Amygdala (tissue), 56 donors: ENCODE data around the gene SEMA3A.
A peak's percentile ranks its signal among the peaks of the same experiment; 100 is the strongest.
"Not testable (repeated sequence)": the region's sequence is repeated elsewhere in the genome, so short reads cannot be mapped to it uniquely, and the experiment has no call there.

Source experiments
- DNase-seq, 56 donors: peaks; one replicate each; lab custom pipeline; 2025; lab: John Stamatoyannopoulos, UW

The SEMA3A gene

DNA sequence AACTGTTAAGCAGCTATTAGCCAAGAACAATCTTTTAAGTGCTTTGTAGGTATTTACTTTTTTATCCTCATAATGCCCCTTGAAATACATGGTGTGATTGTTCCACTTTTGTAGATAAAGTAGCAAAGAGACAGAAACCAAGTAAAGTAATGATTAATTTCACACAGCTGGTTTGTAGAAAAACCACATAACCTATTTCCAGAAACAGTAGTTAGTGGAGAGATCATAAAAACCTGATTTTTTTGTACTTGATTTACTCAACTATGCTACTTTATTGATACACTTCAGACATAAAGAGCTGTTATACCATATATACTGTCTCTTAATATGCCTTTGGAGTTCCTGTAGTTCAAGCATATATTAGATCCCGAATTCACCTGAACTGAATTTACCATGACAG, 118.4 kb downstream of the SEMA3A start:
- no peak for DNase-seq

DNA sequence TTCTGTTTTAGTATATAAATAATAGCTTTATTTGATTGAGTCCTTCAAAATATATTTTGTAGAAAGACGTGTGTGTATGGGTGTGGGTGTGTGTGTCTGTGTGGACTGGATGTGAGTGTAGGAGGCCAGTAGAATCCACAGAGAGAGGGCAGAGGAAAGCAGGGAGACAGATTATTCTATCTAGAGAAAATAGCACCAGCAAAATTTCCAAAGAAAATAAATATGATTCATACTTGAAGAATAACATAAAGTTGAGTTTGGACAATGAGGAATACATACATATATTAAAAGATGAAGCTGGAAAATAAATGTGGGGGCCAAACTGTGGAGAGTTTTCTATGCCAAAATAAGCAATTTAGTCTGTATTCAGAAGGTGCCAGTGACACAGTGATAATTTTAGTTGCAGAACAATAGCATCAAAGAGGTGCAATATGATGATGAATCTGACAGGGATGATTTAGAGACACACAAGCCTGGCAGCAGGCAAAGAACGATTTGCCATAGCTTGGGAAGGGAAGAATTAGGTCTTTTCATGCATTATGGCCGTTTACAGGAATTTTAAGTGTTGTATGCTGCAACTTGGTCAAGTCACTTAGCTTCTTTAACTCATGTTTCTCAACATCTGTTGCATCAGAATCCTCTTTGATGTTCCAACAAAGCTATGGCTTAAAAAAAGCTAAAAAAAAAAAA, 121.3 kb downstream of the SEMA3A start:
- DNase-seq, result no peak

DNA sequence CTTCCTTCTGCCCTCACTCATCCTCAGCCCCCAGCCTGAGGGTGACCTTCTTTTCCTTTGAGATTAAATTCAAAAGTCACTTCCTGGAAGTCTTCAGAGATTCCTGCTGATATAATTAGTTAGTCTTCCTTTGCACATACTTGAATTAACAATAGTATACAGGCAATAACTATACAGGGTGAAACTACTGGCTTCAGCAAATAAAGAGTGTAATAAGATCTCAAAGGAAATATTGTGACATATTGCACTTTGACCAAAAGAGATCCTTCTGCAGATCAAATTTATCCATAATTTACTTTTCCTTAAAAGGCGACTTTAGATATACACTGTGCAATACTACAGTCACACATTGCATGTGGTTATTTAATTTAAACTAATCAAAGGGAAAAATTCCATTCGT, 123.8 kb downstream of the SEMA3A start:
- no peak for DNase-seq

DNA sequence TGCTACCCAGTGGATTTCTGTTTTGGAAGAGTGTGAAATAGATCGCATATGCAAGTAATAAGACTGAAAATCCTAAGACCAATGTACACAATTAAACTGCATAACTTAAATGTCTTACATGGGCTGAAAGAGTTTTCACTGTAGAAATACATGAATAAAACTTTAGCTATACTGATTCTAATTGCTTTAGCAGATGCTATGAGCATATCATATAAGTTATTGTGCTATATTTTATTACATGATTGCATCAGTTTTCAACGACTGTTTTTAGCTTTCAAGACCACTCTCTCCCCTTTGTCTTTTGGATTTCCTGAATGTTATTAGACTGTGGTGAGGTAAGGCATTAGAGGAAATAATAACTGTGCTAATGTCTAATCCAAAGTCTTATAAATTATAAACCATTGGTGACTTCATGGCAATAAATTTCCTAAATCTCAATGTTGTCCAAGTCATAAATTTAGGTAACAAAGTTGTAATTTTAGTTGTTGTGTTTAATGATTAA, 124.5 kb downstream of the SEMA3A start:
- DNase-seq, result no peak

DNA sequence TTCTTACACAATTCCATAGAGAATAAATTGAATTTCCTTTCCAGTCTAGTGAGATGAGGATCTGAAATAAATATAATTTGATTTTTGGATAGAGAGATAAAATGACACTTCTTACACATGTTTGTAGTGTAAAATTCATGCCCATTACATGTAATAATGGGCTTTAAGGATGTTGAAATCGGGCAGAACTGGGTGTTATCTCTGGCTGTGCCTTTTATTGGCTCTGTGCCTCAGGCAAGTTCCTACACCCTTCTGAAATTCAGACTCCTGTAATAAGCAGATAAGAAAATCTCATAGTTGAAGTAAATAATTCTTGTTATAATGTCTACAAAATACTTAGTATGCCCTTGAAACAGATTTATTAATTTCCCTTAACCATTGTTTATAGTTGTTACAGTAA, 125.6 kb downstream of the SEMA3A start:
- no peak for DNase-seq

DNA sequence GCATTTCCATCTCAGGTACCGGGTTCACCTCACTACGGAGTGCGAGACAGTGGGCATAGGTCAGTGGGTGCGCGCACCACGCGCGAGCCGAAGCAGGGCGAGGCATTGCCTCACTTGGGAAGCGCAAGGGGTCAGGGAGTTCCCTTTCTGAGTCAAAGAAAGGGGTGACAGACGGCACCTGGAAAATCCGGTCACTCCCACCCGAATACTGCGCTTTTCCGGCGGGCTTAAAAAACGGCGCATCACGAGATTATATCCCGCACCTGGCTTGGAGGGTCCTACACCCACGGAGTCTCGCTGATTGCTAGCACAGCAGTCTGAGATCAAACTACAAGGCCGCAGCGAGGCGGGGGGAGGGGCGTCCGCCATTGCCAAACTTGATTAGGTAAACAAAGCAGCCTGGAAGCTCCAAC, 132.1 kb downstream of the SEMA3A start:
- not testable (repeated sequence) for DNase-seq

DNA sequence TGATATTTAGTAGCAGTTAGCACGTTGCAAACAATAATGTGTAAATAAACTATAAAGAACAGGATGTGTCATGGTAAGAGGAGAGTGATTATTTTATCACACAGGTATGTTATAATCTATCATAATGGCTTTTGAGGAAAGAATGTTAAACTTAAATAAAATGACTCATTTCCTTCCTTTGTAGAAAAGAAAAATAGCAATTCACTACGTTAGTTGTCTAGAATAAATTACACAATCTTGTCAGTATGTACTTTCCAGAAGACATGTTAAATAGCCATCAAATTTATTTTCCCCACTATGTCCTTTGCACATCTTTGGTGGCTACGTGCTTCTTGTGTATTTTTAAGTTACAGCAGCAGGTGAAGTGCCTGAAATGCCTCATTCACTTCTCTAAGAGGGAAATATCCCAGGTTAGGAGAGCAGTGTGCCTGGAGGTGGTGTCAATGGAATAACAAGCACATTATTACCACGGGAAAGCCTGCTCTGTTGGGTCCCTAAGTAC, 133.8 kb downstream of the SEMA3A start:
- DNase-seq, result no peak

- no peak for DNase-seq
Observed at GRCh38 chr7:84060000-84060399, 134.6 kb downstream of the SEMA3A start.

GRCh38 chr7:84058311-84059076, 136.1 kb downstream of the SEMA3A start:
- DNase-seq, result no peak

GRCh38 chr7:84057576-84057975, 137.0 kb downstream of the SEMA3A start:
- no peak for DNase-seq

DNA sequence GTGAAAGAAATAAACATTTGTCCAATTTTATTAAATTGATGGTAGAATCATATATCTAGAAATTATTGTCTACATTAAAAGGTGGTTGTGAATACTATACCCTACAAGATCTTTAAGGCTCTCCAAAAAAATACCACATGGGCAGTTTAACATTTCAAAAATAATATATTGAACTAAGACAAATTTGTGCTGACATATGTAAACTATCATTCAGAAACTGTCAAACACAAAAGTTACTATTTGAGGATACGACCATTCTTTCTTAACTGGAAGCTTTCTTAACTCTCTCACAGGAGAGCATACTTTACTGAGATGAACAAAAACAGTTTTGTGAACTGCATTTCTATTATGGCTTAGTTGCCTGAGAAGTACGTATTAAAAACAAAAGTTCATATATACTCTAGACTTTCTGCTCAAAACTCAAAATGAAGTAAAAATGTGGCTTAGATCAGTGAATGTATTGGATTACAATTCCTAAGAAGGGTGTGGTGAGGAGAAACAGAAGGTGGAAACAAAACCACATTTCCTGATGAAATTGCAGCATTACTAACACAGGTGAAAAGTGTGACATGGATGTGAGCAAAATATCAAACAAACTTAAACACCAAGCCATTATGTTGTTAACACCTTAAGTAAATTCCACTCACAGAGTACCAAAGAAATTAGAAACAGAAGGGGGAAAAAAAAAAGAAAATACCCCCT, 138.5 kb downstream of the SEMA3A start:
- DNase-seq, result no peak

DNA sequence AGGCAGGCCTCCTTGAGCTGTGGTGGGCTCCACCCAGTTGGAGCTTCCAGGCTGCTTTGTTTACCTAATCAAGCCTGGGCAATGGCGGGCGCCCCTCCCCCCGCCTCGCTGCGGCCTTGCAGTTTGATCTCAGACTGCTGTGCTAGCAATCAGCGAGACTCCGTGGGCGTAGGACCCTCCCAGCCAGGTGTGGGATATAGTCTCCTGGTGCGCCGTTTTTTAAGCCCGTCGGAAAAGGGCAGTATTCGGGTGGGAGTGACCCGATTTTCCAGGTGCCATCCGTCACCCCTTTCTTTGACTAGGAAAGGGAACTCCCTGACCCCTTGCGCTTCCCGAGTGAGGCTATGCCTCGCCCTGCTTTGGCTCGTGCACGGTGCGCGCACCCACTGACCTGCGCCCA, 139.4 kb downstream of the SEMA3A start:
- not testable (repeated sequence) for DNase-seq

- DNase-seq, result no peak
Observed at GRCh38 chr7:84049071-84049836, 145.3 kb downstream of the SEMA3A start.

- DNase-seq, result no peak
Observed at GRCh38 chr7:84047085-84047484, 147.5 kb downstream of the SEMA3A start.

DNA sequence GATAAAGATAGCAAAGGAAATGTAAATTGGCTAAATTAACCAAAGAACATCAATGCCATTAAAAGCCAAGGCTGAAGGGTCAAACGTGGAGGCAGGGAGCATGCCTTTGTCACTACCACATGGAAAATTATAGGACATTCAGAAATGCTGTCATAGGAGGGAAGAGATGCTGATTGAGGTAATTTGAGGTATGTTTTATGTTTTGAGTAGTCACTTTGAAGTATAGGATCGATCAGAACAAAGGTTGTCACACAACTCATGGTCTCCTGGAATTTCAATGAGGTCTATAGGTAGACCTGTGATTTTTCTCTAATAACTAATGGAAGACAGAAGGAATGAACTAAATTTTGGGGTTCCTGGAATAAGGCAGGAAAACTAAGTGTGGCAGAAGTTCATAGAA, 149.8 kb downstream of the SEMA3A start:
- DNase-seq, result no peak

DNA sequence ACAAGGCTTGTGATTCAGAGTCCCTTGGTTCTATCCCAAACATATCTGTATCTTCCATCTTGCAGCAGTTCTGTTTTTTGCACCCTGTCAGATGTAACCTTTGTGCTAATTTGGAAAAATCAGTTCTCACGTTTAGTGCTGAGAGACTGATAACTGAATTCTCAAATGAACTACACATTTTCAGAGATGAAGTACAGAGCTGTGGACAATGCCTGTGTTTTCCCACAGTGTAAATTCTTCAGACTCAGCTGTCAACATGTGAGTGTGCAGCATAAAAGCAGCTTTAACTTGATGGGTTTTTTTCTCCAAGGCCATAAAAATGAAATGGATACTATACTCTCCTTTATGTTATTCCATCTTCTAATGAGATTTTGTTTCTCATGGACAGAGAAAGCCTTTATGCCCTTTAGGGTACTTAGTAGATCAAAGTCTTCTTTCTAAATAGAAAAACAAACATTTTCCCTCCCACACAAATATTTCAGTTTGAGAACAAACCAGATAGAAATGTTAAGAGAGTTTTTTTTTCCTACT, 150.9 kb downstream of the SEMA3A start:
- DNase-seq, result no peak

- DNase-seq, result no peak
Observed at GRCh38 chr7:84042110-84042539, 152.5 kb downstream of the SEMA3A start.

- DNase-seq, result no peak
Observed at GRCh38 chr7:84041649-84042048, 152.9 kb downstream of the SEMA3A start.

- peak in 42 of 56 donors; percentile 1 to 57 (median 15) for DNase-seq
Observed at GRCh38 chr7:84040355-84040754, 154.2 kb downstream of the SEMA3A start.

DNA sequence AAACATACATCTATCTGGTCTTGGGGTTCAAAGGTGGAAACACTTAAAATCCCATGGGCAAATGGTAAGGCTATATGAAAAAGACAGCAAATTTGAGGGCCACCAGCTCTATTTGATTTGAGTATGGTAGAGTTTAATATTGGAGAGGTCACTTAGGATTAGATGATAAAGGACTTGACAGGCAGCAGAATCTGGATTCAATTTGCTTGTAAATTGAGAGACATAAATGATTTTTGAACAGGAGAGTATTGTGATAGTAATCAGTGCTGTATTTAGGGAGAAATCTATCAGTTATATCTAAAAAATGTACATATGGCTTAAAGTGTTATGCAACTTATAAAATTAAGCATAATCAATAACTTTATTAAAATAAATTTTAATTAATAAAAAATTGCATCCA, 155.2 kb downstream of the SEMA3A start:
- DNase-seq, result no peak
